ENCODE results near the gene HSPB9. TPM values are rescaled to one million over a fixed set of nuclear protein-coding genes. Genes with fewer than 3 reads are reported as not detected.

HSPB9 gene
- total RNA-seq, 1 experiment from 2014 or later: not detected

DNA sequence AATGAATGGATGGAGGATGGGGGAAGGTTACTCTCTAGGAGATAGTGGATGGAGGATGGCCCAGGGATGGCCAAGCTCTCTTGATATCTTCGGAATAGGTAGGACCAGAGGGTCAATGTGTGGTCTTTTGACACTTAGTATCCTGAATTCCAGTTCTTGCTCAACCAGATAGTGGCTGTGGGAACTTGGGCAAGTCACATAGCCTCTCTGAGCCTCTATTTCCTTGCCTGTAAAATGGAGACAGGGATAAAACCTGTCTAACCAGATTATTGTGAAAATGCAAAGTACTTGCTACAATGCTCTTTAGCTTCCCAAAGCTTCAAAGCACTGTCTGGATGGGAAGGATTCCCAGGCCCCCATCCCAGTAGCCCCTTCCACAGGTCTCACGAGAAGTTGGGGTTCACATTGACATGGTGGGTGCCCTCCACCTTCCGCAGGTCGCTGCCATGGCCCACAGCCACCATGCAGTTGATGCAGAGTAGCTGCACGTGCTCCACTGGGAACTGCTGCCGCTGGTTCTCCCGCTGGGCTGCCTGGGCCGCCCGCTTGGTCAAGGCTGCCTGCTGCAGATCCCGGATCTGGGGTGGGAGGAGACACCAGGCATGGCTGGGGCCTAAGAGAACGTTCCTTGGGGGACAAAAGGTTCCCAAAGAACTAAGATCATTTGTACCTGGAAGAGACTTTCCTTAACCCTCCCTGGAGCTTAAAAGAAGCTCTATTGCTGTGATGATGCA, 19.2 kb upstream of the HSPB9 start:
- H3K36me3 ChIP-seq (ENCODE audit: insufficient read depth, low read length, poor library complexity, severe bottlenecking): no peaks in the 10 kb centered on the region
- CTCF ChIA-PET: interaction anchor here (0.6 kb wide), 1 partner anchor 79 kb away, joined by 5 read pairs; no protein-coding TSS in a partner anchor
- BruUV-seq (replicated peaks): no TSS peak
- H3K4me1 ChIP-seq (ENCODE audit: insufficient read depth, low read length, poor library complexity, severe bottlenecking): no peaks in the 10 kb centered on the region
- no peak overlapping the region for H3K4me3 ChIP-seq (ENCODE audit: low read depth, low read length, poor library complexity, severe bottlenecking)
- DNase-seq (ENCODE audit: low spot score): no peak
- no peaks in the 10 kb centered on the region for H3K9me3 ChIP-seq (ENCODE audit: low read depth, low read length, poor library complexity, severe bottlenecking)
- H3K27me3 ChIP-seq (replicated peaks; ENCODE audit: insufficient read depth, low read depth, low read length, poor library complexity): no peaks in the 10 kb centered on the region
- no peak overlapping the region for H3K27ac ChIP-seq (ENCODE audit: low read depth, low read length, poor library complexity, severe bottlenecking)
- POLR2A ChIA-PET (ENCODE audit: low non-redundant PET): no interaction called here
- intact Hi-C loops (cut with micrococcal nuclease; ENCODE audit: unreplicated experiment): no loop called here
- no peak for TF ChIP-seq EZH2 (IDR thresholded peaks at IDR 0.05; ENCODE audit: borderline replicate concordance, low read depth, low read length, poor library complexity, severe bottlenecking)
- TF ChIP-seq CTCF (conservative IDR thresholded peaks at IDR 0.05; ENCODE audit: low read depth, low read length): no peak

DNA sequence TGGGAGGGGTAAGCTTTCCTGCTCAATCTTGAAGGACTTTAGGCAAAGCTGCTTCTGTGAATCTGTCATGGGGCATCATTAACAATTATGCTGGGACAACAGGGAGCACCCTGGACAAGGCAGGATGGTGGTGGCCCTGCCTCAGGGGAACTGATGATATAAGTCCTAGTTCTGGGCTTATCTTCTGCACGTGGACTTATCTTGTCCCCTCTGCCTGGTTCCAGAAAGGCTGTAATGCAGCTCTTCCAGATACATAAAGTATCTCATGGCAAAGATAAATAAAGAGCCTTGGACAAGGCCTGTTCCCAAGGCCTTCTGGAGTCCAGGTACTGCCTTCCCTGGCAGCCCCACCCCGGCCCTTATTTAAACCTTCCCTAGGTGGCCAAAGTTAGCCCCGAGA, 18.3 kb upstream of the HSPB9 start:
- intact Hi-C loops (cut with micrococcal nuclease; ENCODE audit: unreplicated experiment): no loop called here
- no peak for DNase-seq (ENCODE audit: low spot score)
- POLR2A ChIA-PET (ENCODE audit: low non-redundant PET): no interaction called here
- no TSS peak for BruUV-seq (replicated peaks)
- Histone ChIP-seq H3K27ac (ENCODE audit: low read depth, low read length, poor library complexity, severe bottlenecking) (no peak overlapping the region), H3K4me1 (ENCODE audit: insufficient read depth, low read length, poor library complexity, severe bottlenecking) (no peaks in the 10 kb centered on the region), H3K4me3 (ENCODE audit: low read depth, low read length, poor library complexity, severe bottlenecking) (no peak overlapping the region), H3K36me3 (ENCODE audit: insufficient read depth, low read length, poor library complexity, severe bottlenecking) (no peaks in the 10 kb centered on the region), H3K9me3 (ENCODE audit: low read depth, low read length, poor library complexity, severe bottlenecking) (no peaks in the 10 kb centered on the region), H3K27me3 (replicated peaks; ENCODE audit: insufficient read depth, low read depth, low read length, poor library complexity) (no peaks in the 10 kb centered on the region)
- TF ChIP-seq CTCF (conservative IDR thresholded peaks at IDR 0.05; ENCODE audit: low read depth, low read length) (no peak), EZH2 (IDR thresholded peaks at IDR 0.05; ENCODE audit: borderline replicate concordance, low read depth, low read length, poor library complexity, severe bottlenecking) (no peak)
- CTCF ChIA-PET: no interaction called here

GRCh38 chr17:42106009-42106408, 16.6 kb upstream of the HSPB9 start:
- CTCF ChIA-PET: no interaction called here
- Histone ChIP-seq H3K27me3 (replicated peaks; ENCODE audit: insufficient read depth, low read depth, low read length, poor library complexity) (no peaks in the 10 kb centered on the region), H3K9me3 (ENCODE audit: low read depth, low read length, poor library complexity, severe bottlenecking) (no peaks in the 10 kb centered on the region), H3K4me1 (ENCODE audit: insufficient read depth, low read length, poor library complexity, severe bottlenecking) (no peaks in the 10 kb centered on the region), H3K4me3 (ENCODE audit: low read depth, low read length, poor library complexity, severe bottlenecking) (no peak overlapping the region), H3K27ac (ENCODE audit: low read depth, low read length, poor library complexity, severe bottlenecking) (no peak overlapping the region), H3K36me3 (ENCODE audit: insufficient read depth, low read length, poor library complexity, severe bottlenecking) (no peaks in the 10 kb centered on the region)
- POLR2A ChIA-PET (ENCODE audit: low non-redundant PET): interaction anchor here (0.6 kb wide), 1 partner anchor 107 kb away, joined by 6 read pairs; no protein-coding TSS in a partner anchor
- TF ChIP-seq CTCF (conservative IDR thresholded peaks at IDR 0.05; ENCODE audit: low read depth, low read length) (no peak), EZH2 (IDR thresholded peaks at IDR 0.05; ENCODE audit: borderline replicate concordance, low read depth, low read length, poor library complexity, severe bottlenecking) (no peak)
- intact Hi-C loops (cut with micrococcal nuclease; ENCODE audit: unreplicated experiment): no loop called here
- no TSS peak for BruUV-seq (replicated peaks)
- no peak for DNase-seq (ENCODE audit: low spot score)
